Common myeloid progenitor, CD34-positive (primary cell): Measurements from ENCODE around the gene SH3GL1.

Source experiments
- CTCF ChIA-PET: fragments of 350-600 bp; sonication (Branson Sonifier 250); formaldehyde crosslinking; loops from one replicate; lab custom pipeline; 2021; ENCODE audit warnings: antibody characterized with exemption; lab: Charles Lee
- POLR2A ChIA-PET: fragments of 350-600 bp; sonication (Branson Sonifier 250); formaldehyde crosslinking; loops from one replicate; lab custom pipeline; 2021; ENCODE audit warnings: antibody characterized with exemption; lab: Charles Lee
- DNase-seq, 3 donors: peaks; one replicate each; pipeline versions ENCODE4 v3.0.0 to v3.0.0-alpha.2; 2013
- H3K27ac ChIP-seq, 2 experiments: 1 replicate in 1 of 2; 2 replicates in 1 of 2; pipeline ENCODE4 v1.7.0; 2013; ENCODE audit warnings: inconsistent platforms in 2 of 2, low read length in 2 of 2, mild to moderate bottlenecking in 2 of 2, low read depth in 1 of 2, moderate library complexity in 1 of 2; ENCODE audit not compliant: severe bottlenecking in 2 of 2, insufficient read depth in 1 of 2, poor library complexity in 1 of 2
- H3K27me3 ChIP-seq, 5 experiments: replicated peaks in 2 of 5; 1 replicate in 3 of 5; 2 replicates in 2 of 5; pipeline versions ENCODE4 v1.6.1 to v1.7.0; 2013; ENCODE audit warnings: low read length in 4 of 5, mild to moderate bottlenecking in 2 of 5, moderate library complexity in 2 of 5, inconsistent platforms in 1 of 5; ENCODE audit not compliant: insufficient read depth in 5 of 5, control insufficient read depth in 4 of 5
- H3K36me3 ChIP-seq, 4 experiments: 1 replicate in 2 of 4; 2 replicates in 2 of 4; pipeline versions ENCODE4 v1.6.1 to v1.7.0; 2013; ENCODE audit warnings: low read length in 3 of 4, control low read depth in 1 of 4, mild to moderate bottlenecking in 1 of 4; ENCODE audit not compliant: control insufficient read depth in 4 of 4, insufficient read depth in 4 of 4
- H3K4me1 ChIP-seq, 4 experiments: 1 replicate in 3 of 4; 2 replicates in 1 of 4; pipeline versions ENCODE4 v1.6.1 to v1.7.1; 2013; ENCODE audit warnings: low read length in 3 of 4, mild to moderate bottlenecking in 3 of 4, control low read depth in 1 of 4, inconsistent platforms in 1 of 4, moderate library complexity in 1 of 4; ENCODE audit not compliant: control insufficient read depth in 4 of 4, insufficient read depth in 4 of 4; ENCODE audit errors: control extremely low read depth in 1 of 4
- H3K4me3 ChIP-seq, 7 experiments: 1 replicate in 4 of 7; 2 replicates in 3 of 7; pipeline versions ENCODE4 v1.5.1 to v1.7.0; 2013; ENCODE audit warnings: mild to moderate bottlenecking in 7 of 7, low read length in 6 of 7, moderate library complexity in 6 of 7, inconsistent platforms in 2 of 7, low read depth in 2 of 7, control low read depth in 1 of 7; ENCODE audit not compliant: insufficient read depth in 4 of 7, control insufficient read depth in 1 of 7; ENCODE audit errors: extremely low read depth in 1 of 7
- H3K9me3 ChIP-seq, 5 experiments: 1 replicate in 4 of 5; 2 replicates in 1 of 5; pipeline versions ENCODE4 v1.6.1 to v1.7.1; 2013; ENCODE audit warnings: low read length in 4 of 5, mild to moderate bottlenecking in 2 of 5, inconsistent platforms in 1 of 5, low read depth in 1 of 5, moderate library complexity in 1 of 5; ENCODE audit not compliant: control insufficient read depth in 4 of 5, insufficient read depth in 2 of 5; ENCODE audit errors: control extremely low read depth in 1 of 5
- WGBS: methylation state at CpG from one replicate; pipeline ENCODE4 v1.1.5; 2013; ENCODE audit not compliant: insufficient coverage; 5-methylcytosine and 5-hydroxymethylcytosine counted together

SH3GL1 gene

DNA sequence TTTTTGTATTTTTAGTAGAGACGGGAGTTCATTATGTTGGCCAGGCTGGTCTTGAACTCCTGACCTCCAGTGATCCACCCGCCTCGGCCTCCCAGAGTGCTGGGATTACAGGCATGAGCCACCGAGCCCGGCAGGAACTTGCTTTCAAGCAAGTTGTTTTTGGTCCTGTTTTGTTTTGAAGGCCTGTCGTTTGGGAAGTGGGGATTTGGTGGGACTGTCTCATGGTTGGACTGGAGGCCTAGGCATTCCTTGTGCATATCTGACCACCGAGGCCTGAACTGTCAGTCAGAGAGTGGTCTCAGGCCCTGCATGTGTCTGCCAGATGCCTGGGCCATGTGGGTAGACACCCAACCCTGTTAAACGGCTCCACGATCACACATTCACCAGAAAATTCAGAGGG, 30.9 kb upstream of the SH3GL1 start:
- DNase-seq, result no peak
- Histone ChIP-seq H3K4me1 (peaks cover 0 to 33% (median 27%) of the 10 kb centered on the region in 4 experiments), H3K9me3 (no peaks in the 10 kb centered on the region), H3K4me3 (peak overlapping the region in 2 of 7 experiments; percentile 12 to 48), H3K27me3 (no peaks in the 10 kb centered on the region), H3K27ac (peak overlapping the region; percentile 47 to 60), H3K36me3 (peaks cover 9 to 72% (median 33%) of the 10 kb centered on the region in 4 experiments)
- CTCF ChIA-PET, result interaction anchor here (1.3 to 1.6 kb wide), 2 partner anchors 22 to 31 kb away, joined by 4 read pairs; partner anchors contain the start of gene SH3GL1
- WGBS, result 77% methylated on average over 8 of the region's 9 CpGs
- POLR2A ChIA-PET, result no interaction called here

DNA sequence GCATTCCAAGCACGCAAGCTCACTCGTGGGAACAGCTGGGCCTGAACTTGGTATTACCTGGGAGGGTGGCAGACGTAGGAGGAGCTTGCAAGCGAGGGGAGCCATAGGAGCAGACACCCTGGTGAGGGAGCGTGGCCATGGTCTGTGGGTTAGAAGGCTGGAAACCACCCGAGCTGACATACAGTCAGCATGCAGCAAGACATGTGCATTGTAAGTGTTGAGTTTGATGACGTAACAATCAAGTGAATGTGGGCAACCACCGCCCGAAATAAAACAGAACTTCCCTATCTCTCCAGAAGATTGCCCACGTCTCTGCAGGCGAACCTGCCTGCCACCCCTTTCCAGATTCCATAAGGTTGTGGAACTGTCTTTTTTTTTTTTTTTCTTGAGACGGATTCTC, 30.4 kb upstream of the SH3GL1 start:
- 81% methylated on average over 5 of the region's 12 CpGs for WGBS
- Histone ChIP-seq H3K9me3 (no peaks in the 10 kb centered on the region), H3K4me3 (no peak overlapping the region), H3K36me3 (peaks cover 6 to 70% (median 31%) of the 10 kb centered on the region in 4 experiments), H3K27ac (no peak overlapping the region), H3K27me3 (no peaks in the 10 kb centered on the region), H3K4me1 (peaks cover 0 to 33% (median 27%) of the 10 kb centered on the region in 4 experiments)
- ChIA-PET CTCF (interaction anchor here (1.0 to 1.6 kb wide), 3 partner anchors 16 to 40 kb away, joined by 3 to 4 read pairs (median 3); no protein-coding TSS in a partner anchor), POLR2A (interaction anchor here (0.8 kb wide), 1 partner anchor 15 kb away, joined by 3 read pairs; no protein-coding TSS in a partner anchor)
- DNase-seq, result peak; percentile 79 to 94 (median 94)

DNA sequence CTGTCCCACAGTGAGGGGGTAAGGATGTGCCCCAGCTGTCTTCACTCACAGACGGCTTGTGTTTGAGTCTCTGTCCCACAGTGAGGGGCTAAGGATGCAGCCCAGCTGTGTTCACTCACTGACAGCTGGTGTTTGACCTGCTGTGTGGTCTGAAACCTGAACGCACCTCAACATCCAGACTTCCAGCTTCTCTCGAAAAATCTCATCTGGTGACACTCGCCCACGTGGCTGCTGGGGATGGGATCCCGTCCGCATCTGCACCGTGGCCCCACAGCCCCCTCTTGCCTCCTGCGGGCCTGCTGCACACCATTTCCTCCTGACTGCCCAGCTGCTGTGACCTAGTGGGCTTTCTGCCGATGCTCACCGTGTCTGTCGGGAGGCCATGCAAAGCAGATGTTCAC, 29.4 kb upstream of the SH3GL1 start:
- H3K4me3 ChIP-seq, result no peak overlapping the region
- no peaks in the 10 kb centered on the region for H3K27me3 ChIP-seq
- ChIA-PET CTCF (interaction anchor here (1.0 to 1.3 kb wide), 2 partner anchors 15 to 39 kb away, joined by 3 read pairs; no protein-coding TSS in a partner anchor), POLR2A (interaction anchor here (0.8 kb wide), 1 partner anchor 16 kb away, joined by 3 read pairs; no protein-coding TSS in a partner anchor)
- no peaks in the 10 kb centered on the region for H3K9me3 ChIP-seq
- peaks cover 6 to 69% (median 30%) of the 10 kb centered on the region in 4 experiments for H3K36me3 ChIP-seq
- peaks cover 0 to 33% (median 27%) of the 10 kb centered on the region in 4 experiments for H3K4me1 ChIP-seq
- H3K27ac ChIP-seq, result no peak overlapping the region
- WGBS, result 95% methylated on average over 12 of the region's 12 CpGs
- no peak for DNase-seq

DNA sequence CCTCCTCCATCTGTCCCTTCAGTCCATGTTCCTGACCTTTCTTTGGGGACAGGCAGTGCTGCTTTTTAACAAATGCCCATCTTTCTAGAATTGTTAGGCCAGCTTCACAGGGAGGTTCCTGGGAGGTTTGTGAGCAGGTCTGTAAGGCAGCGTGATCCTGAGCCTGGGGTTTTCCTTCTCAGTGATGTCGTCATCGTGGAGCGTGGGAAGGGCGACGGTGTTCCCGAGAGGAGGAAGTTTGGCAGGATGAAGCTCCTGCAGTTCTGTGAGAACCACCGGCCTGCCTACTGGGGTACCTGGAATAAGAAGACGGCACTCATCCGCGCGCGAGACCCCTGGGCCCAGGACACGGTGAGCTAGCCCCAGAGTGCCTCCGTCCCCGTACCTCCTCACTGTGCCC, 28.9 kb upstream of the SH3GL1 start:
- 95% methylated on average over 16 of the region's 16 CpGs for WGBS
- Histone ChIP-seq H3K27ac (no peak overlapping the region), H3K9me3 (no peaks in the 10 kb centered on the region), H3K4me3 (no peak overlapping the region), H3K4me1 (peaks cover 0 to 33% (median 27%) of the 10 kb centered on the region in 4 experiments), H3K27me3 (no peaks in the 10 kb centered on the region), H3K36me3 (peaks cover 4 to 66% (median 27%) of the 10 kb centered on the region in 4 experiments)
- DNase-seq, result no peak
- CTCF ChIA-PET, result interaction anchor here (0.9 to 1.3 kb wide), 2 partner anchors 14 to 34 kb away, joined by 3 read pairs; no protein-coding TSS in a partner anchor
- POLR2A ChIA-PET, result no interaction called here

DNA sequence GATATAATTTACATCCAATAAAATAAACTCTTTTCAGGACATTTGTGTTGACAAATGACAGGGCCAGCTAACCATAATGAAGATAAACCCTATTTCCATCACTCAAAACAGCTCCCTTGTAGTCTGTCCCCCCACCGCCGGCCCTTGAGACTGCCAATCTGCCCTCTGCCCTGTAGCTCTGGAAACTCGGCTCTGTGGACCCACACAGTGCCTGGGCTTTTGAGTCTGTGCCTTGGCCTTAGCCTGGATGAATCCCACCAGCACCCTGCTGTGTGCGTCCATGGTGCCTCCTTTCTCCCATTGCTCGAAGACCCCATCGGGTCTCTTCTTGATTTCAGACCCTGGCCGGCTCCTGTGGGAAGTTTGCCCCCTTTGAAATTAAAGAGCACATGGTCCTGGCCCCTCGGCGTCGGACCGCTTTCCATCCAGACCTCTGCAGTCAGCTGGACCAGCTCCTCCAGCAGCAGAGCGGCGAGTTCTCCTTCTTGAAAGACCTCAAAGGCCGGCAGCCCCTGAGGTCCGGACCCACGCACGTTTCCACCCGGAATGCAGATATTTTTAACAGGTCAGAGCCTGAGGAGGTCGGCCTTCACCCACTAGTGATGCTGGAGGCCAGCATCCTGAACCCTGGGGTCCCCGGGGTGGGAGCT, 28.1 kb upstream of the SH3GL1 start:
- H3K4me1 ChIP-seq, result peaks cover 0 to 33% (median 27%) of the 10 kb centered on the region in 4 experiments
- CTCF ChIA-PET, result interaction anchor here (0.9 kb wide), 1 partner anchor 33 kb away, joined by 3 read pairs; no protein-coding TSS in a partner anchor
- H3K27me3 ChIP-seq, result no peaks in the 10 kb centered on the region
- H3K36me3 ChIP-seq, result peaks cover 4 to 68% (median 32%) of the 10 kb centered on the region in 4 experiments
- POLR2A ChIA-PET, result no interaction called here
- H3K27ac ChIP-seq, result no peak overlapping the region
- DNase-seq, result no peak
- H3K9me3 ChIP-seq, result no peaks in the 10 kb centered on the region
- WGBS, result 96% methylated on average over 17 of the region's 20 CpGs
- no peak overlapping the region for H3K4me3 ChIP-seq

DNA sequence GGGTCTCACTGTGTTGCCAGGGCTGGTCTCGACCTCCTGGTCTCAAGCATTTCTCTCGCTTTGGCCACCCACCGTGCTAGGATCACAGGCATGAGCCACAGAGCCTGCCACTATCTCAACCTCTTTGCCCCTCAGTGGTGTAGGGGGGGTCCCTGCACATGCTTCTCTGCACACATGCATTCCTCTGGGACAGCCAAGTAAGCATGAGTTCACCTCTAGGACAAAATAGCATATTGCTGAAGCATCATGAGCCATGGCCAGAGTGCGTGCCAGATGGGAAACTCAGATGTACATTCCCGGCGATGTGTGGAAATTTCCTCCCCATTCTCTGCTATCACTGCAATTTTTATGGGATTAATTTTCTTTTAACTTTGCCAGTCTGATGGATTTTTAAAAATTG, 25.2 kb upstream of the SH3GL1 start:
- no peaks in the 10 kb centered on the region for H3K9me3 ChIP-seq
- CTCF ChIA-PET, result no interaction called here
- 93% methylated on average over 2 of the region's 6 CpGs for WGBS
- peak overlapping the region in 1 of 2 experiments; percentile 22 for H3K27ac ChIP-seq
- POLR2A ChIA-PET, result interaction anchor here (0.7 kb wide), 1 partner anchor 869 kb away, joined by 3 read pairs; no protein-coding TSS in a partner anchor
- H3K27me3 ChIP-seq, result no peaks in the 10 kb centered on the region
- H3K36me3 ChIP-seq, result peaks cover 9 to 67% (median 39%) of the 10 kb centered on the region in 4 experiments
- H3K4me1 ChIP-seq, result peaks cover 0 to 10% (median 3%) of the 10 kb centered on the region in 4 experiments
- no peak for DNase-seq
- H3K4me3 ChIP-seq, result no peak overlapping the region
